NAMALWA (cell line): ENCODE data around the gene NELFCD.
A peak's percentile ranks its signal among the peaks of the same experiment; 100 is the strongest.

Experiments
- DNase-seq: peaks from one replicate; pipeline ENCODE4 v3.0.0-alpha.2; 2015; ENCODE audit warnings: low spot score

NELFCD gene

GRCh38 chr20:58994390-58995159 lies 13.5 kb downstream of the NELFCD start:
- no peak for DNase-seq

GRCh38 chr20:58995461-58996225 lies 14.6 kb downstream of the NELFCD start:
- no peak for DNase-seq

- no peak for DNase-seq
Observed at GRCh38 chr20:58996226-58996611, 15.2 kb downstream of the NELFCD start.

DNA sequence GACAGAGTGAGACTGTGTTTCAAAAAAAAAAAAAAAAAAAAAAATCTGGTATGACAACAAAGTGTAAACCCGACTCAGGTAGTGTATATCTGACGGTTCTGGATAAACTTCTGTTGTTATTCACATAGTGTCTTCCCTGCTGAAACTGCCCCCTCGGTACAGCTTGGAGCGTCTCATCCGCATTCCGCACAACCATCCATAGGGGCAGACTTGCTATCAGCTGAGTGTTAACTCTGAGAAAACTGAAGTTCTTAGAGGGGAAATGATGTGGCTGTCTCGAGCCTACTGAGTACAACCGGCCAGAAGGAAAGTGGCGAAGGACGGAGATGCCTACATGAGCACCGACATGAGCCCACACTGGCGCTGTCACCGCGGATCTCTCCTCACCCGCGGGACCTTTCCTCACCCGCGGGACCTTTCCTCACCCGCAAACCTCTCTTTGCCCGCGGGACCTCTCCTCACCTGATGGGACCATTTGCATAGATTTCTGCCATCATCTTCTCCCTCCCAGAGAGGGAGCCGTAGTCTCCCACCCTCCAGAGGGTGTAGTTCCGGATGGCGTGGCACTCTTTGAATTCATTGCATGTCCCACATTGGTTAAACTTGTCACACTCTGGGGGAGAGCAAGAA lies 16.2 kb downstream of the NELFCD start:
- no peak for DNase-seq

GRCh38 chr20:58998656-58999055 lies 17.6 kb downstream of the NELFCD start:
- DNase-seq, result no peak

- DNase-seq, result no peak
Observed at GRCh38 chr20:59000326-59000725, 19.3 kb downstream of the NELFCD start.

GRCh38 chr20:59001068-59001448 lies 20.0 kb downstream of the NELFCD start:
- no peak for DNase-seq

- DNase-seq, result no peak
Observed at GRCh38 chr20:59001449-59002171, 20.6 kb downstream of the NELFCD start.

- no peak for DNase-seq
Observed at GRCh38 chr20:59002388-59002787, 21.3 kb downstream of the NELFCD start.

- no peak for DNase-seq
Observed at GRCh38 chr20:59002874-59003399, 21.9 kb downstream of the NELFCD start.

GRCh38 chr20:59003836-59004492 lies 22.9 kb downstream of the NELFCD start:
- DNase-seq, result no peak

DNA sequence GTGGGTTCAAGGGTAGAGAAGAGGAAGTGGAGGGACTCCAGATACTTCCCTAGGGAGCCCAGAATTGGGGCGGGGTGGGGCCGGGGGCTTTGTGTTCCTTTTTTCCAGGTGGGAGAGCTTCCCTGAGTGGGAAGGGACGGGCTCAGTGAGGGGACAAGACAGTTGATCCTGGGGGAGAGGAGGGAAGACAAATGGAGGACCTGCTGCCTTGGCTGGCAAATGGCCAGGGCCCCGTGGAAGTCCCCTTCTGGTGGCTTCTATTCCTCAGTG lies 23.4 kb downstream of the NELFCD start:
- DNase-seq, result no peak

GRCh38 chr20:59004763-59005522 lies 23.9 kb downstream of the NELFCD start:
- DNase-seq, result peak; percentile 93

DNA sequence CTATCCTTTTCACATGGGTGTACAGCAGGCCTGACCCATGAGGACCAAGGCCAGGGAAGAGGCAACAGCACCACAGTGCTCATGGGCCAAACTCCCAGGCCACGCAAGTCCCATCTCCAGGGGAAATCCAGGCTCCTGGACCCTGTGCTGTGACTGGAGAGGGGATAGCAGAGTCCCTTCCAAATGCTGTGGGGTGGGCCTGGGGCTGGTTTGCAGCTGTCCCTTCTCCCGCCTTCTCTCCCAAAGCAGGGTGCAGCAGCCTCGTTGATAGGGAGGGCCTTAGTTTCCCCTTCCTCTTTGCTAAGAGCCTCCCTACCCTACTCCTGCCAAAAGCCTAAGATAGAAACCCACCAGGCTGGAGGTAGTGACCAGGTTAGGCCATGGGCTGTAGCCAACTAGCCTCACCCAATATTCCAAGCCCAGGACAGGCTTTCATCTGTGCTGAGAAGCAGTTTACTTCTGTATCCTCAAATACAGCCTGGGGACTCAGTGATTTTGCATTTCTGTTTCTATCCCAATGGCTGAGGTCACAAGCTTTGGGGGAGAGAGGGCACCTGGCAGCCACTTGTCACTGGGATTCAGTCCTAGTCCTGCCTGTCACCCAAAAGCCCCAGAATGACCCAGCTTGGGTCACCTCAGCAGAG lies 24.6 kb downstream of the NELFCD start:
- peak; percentile 42 for DNase-seq

GRCh38 chr20:59006167-59006863 lies 25.3 kb downstream of the NELFCD start:
- peak; percentile 36 for DNase-seq

- DNase-seq, result peak; percentile 47
Observed at GRCh38 chr20:59006864-59007664, 26.0 kb downstream of the NELFCD start, which contains the start of gene CTSZ. Gene CTSZ, minus strand, starts transcription at chr20:59007254. Its CDS starts 126 bp downstream, at chr20:59007128.

- peak; percentile 83 for DNase-seq
Observed at GRCh38 chr20:59007665-59008511, 26.8 kb downstream of the NELFCD start.
